Keratinocyte (primary cell): ENCODE data around the gene NR3C2. TPM values are rescaled to one million over a fixed set of nuclear protein-coding genes. Genes with fewer than 3 reads are reported as not detected.

Source experiments
- DNase-seq: peaks from one replicate; pipeline ENCODE4 v3.0.0-alpha.2; 2011; ENCODE audit warnings: low read depth, missing footprints, low spot score
- FAIRE-seq: peaks from 2 replicates; lab custom pipeline; 2011; peaks lifted over from hg19 to GRCh38; lab: Jason Lieb, UNC
- H2AFZ ChIP-seq: 2 replicates; pipeline ENCODE4 v1.6.0; 2012; ENCODE audit warnings: low read length, control low read depth, inconsistent platforms; ENCODE audit not compliant: control insufficient read depth
- H3K27ac ChIP-seq: 2 replicates; pipeline ENCODE4 v1.5.1; 2011; ENCODE audit warnings: low read length; ENCODE audit not compliant: control insufficient read depth, insufficient read depth
- H3K27me3 ChIP-seq: 3 replicates; pipeline ENCODE4 v1.6.0; 2011; ENCODE audit warnings: low read length; ENCODE audit not compliant: control insufficient read depth, insufficient read depth; ENCODE audit errors: extremely low read depth
- H3K36me3 ChIP-seq, 2 experiments: 2 replicates in 1 of 2; 3 replicates in 1 of 2; pipeline ENCODE4 v1.5.1; 2011; ENCODE audit warnings: low read length in 2 of 2, mild to moderate bottlenecking in 1 of 2; ENCODE audit not compliant: control insufficient read depth in 2 of 2, insufficient read depth in 2 of 2; ENCODE audit errors: extremely low read depth in 1 of 2
- H3K4me1 ChIP-seq: 3 replicates; pipeline ENCODE4 v1.5.1; 2011; ENCODE audit warnings: low read length; ENCODE audit not compliant: control insufficient read depth, insufficient read depth; ENCODE audit errors: extremely low read depth
- H3K4me2 ChIP-seq: 3 replicates; pipeline ENCODE4 v1.6.0; 2011; ENCODE audit warnings: low read depth, low read length; ENCODE audit not compliant: control insufficient read depth, insufficient read depth; ENCODE audit errors: extremely low read depth
- H3K4me3 ChIP-seq, 3 experiments: fragments of 200-600 bp in 1 of 3; sonication (generic) in 1 of 3; 2 replicates in 2 of 3; 3 replicates in 1 of 3; pipeline ENCODE4 v1.5.1; 2011 to 2016; ENCODE audit warnings: low read length in 3 of 3, mild to moderate bottlenecking in 3 of 3, control low read depth in 2 of 3, inconsistent platforms in 1 of 3, low read depth in 1 of 3, mixed read lengths in 1 of 3, mixed run types in 1 of 3, moderate library complexity in 1 of 3; ENCODE audit not compliant: control insufficient read depth in 2 of 3, insufficient read depth in 2 of 3; ENCODE audit errors: extremely low read depth in 1 of 3
- H3K79me2 ChIP-seq: 2 replicates; pipeline ENCODE4 v1.6.0; 2012; ENCODE audit warnings: low read length; ENCODE audit not compliant: control insufficient read depth, insufficient read depth
- H3K9ac ChIP-seq: 3 replicates; pipeline ENCODE4 v1.6.0; 2011; ENCODE audit warnings: low read length; ENCODE audit not compliant: control insufficient read depth, insufficient read depth; ENCODE audit errors: extremely low read depth
- H3K9me1 ChIP-seq: 3 replicates; pipeline ENCODE4 v1.6.0; 2011; ENCODE audit warnings: low read length; ENCODE audit not compliant: control insufficient read depth, insufficient read depth; ENCODE audit errors: extremely low read depth
- H3K9me3 ChIP-seq: 2 replicates; pipeline ENCODE4 v1.5.1; 2012; ENCODE audit warnings: low read depth, low read length; ENCODE audit not compliant: control insufficient read depth
- H4K20me1 ChIP-seq: 3 replicates; pipeline ENCODE4 v1.6.0; 2011; ENCODE audit warnings: low read length; ENCODE audit not compliant: control insufficient read depth, insufficient read depth; ENCODE audit errors: extremely low read depth
- EZH2 ChIP-seq: IDR thresholded peaks from one replicate; pipeline ENCODE4 v1.6.1; 2012; ENCODE audit warnings: inconsistent platforms, mild to moderate bottlenecking, low read length, moderate library complexity
- dilution Hi-C: fragments of 300-500 bp; cut with MboI; formaldehyde crosslinking; loops from one replicate; pipeline ENCODE4 v1.7.0; 2020; ENCODE audit warnings: low sequenced_read_pairs; ENCODE audit not compliant: extremely low pct_ligation_motif_present
- polyA plus RNA-seq, 5 experiments: library from polyadenylated mRNA; depleted of rRNA in 3 of 5; stranded (reverse) in 3 of 5; stranded (forward) in 1 of 5; unstranded in 1 of 5; fragments of >200 nt; gene quantifications; 1 replicate in 1 of 5; 2 replicates in 3 of 5; 3 replicates in 1 of 5; pipeline versions ENCODE4 v1.2.1 to v1.2.3, GENCODE V29; 2011 to 2012; ENCODE audit warnings: missing spikeins in 2 of 5, low read depth in 1 of 5, low replicate concordance in 1 of 5
- TF ChIP-seq, protein P1 (sequence below), 3 experiments: IDR thresholded peaks in 1 of 3; conservative IDR thresholded peaks in 1 of 3; optimal IDR thresholded peaks in 1 of 3; 2 replicates in 2 of 3; 3 replicates in 1 of 3; pipeline versions ENCODE3 to v1.5.1; 2011; ENCODE audit warnings: low read length in 3 of 3, mild to moderate bottlenecking in 3 of 3, moderate library complexity in 2 of 3, control low read depth in 1 of 3, inconsistent platforms in 1 of 3; ENCODE audit not compliant: insufficient read depth in 2 of 3; ENCODE audit errors: extremely low read depth in 1 of 3

The NR3C2 gene
- polyA plus RNA-seq, 1 donor (not counting 4 experiments of a cell fraction or from before 2014, with no cell fraction given) = 1.5 TPM

DNA sequence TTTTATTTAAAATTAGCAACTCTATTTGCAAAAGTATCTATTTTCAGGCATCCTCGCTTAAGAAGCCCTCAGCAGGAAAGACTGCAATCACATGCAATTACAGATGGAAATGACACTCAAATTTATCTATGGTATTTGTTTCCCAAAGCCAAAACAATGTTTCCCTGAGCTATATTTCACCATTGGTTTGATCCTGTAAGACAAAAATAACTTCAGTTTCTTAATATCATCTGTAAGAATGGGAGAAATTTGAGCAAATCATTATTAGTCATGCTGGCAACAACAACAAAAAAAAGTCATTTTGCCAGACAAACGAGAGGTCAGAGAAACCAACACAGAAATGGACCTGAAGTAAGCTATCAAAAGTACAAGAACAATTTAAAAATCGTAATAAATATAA is 204.1 kb downstream of the NR3C2 start:
- no peaks in the 10 kb centered on the region for H3K9me1 ChIP-seq
- no peak overlapping the region for H3K9ac ChIP-seq
- H3K4me3 ChIP-seq = no peak overlapping the region
- no peaks in the 10 kb centered on the region for H3K4me1 ChIP-seq
- FAIRE-seq (no peak), DNase-seq (no peak)
- no peaks in the 10 kb centered on the region for H3K9me3 ChIP-seq
- TF ChIP-seq, protein P1, sequence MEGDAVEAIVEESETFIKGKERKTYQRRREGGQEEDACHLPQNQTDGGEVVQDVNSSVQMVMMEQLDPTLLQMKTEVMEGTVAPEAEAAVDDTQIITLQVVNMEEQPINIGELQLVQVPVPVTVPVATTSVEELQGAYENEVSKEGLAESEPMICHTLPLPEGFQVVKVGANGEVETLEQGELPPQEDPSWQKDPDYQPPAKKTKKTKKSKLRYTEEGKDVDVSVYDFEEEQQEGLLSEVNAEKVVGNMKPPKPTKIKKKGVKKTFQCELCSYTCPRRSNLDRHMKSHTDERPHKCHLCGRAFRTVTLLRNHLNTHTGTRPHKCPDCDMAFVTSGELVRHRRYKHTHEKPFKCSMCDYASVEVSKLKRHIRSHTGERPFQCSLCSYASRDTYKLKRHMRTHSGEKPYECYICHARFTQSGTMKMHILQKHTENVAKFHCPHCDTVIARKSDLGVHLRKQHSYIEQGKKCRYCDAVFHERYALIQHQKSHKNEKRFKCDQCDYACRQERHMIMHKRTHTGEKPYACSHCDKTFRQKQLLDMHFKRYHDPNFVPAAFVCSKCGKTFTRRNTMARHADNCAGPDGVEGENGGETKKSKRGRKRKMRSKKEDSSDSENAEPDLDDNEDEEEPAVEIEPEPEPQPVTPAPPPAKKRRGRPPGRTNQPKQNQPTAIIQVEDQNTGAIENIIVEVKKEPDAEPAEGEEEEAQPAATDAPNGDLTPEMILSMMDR (optimal IDR thresholded peaks at IDR 0.05 in 1 of 3, IDR thresholded peaks at IDR 0.05 in 1 of 3, conservative IDR thresholded peaks at IDR 0.05 in 1 of 3; ENCODE audit: extremely low read depth in 1 of 3, insufficient read depth in 2 of 3, low read length in 3 of 3) = no peak
- H3K36me3 ChIP-seq = no peaks in the 10 kb centered on the region
- H4K20me1 ChIP-seq = no peaks in the 10 kb centered on the region
- dilution Hi-C loops = no loop called here
- no peak overlapping the region for H2AFZ ChIP-seq
- no peak overlapping the region for H3K4me2 ChIP-seq
- no peaks in the 10 kb centered on the region for H3K27me3 ChIP-seq
- no peaks in the 10 kb centered on the region for H3K79me2 ChIP-seq
- no peak overlapping the region for H3K27ac ChIP-seq

- no peaks in the 10 kb centered on the region for H3K27me3 ChIP-seq
- H3K79me2 ChIP-seq = no peaks in the 10 kb centered on the region
- no peaks in the 10 kb centered on the region for H3K9me1 ChIP-seq
- H3K4me1 ChIP-seq = no peaks in the 10 kb centered on the region
- no peaks in the 10 kb centered on the region for H3K9me3 ChIP-seq
- dilution Hi-C loops = no loop called here
- no peaks in the 10 kb centered on the region for H4K20me1 ChIP-seq
- H3K36me3 ChIP-seq = no peaks in the 10 kb centered on the region
- TF ChIP-seq EZH2 = no peak
- no peak overlapping the region for H3K4me2 ChIP-seq
- no peak overlapping the region for H3K4me3 ChIP-seq
- H2AFZ ChIP-seq = no peak overlapping the region
- DNase-seq = no peak
- no peak overlapping the region for H3K9ac ChIP-seq
- no peak overlapping the region for H3K27ac ChIP-seq
- FAIRE-seq = no peak
Measured at GRCh38 chr4:148235809-148236208, 206.4 kb downstream of the NR3C2 start.

DNA sequence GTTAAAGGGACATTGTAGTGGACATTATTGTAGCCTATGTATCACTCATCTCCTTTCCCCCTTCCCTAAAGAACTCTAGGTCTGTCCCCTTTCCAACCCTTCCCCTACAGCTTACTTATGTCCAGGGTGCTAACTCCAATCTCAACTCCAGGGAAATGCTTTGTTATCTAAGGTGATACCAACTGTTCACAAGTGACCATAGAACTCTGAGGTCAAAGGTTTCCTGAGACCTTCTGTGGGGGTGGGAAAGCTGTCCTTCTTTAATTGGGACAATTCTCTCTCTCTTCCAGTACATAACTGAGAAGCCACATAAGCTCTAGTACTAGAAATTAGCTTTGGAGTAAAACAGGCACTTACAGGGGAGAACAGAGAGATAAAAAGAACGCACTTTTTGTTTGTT is 212.4 kb downstream of the NR3C2 start:
- no peaks in the 10 kb centered on the region for H3K9me1 ChIP-seq
- H3K36me3 ChIP-seq = no peaks in the 10 kb centered on the region
- FAIRE-seq (no peak), DNase-seq (no peak)
- H3K9me3 ChIP-seq = peaks cover 2% of the 10 kb centered on the region
- no peak overlapping the region for H3K9ac ChIP-seq
- no peak overlapping the region for H3K27ac ChIP-seq
- TF ChIP-seq, protein P1 (optimal IDR thresholded peaks at IDR 0.05 in 1 of 3, IDR thresholded peaks at IDR 0.05 in 1 of 3, conservative IDR thresholded peaks at IDR 0.05 in 1 of 3; ENCODE audit: extremely low read depth in 1 of 3, insufficient read depth in 2 of 3, low read length in 3 of 3) = no peak
- no peak for TF ChIP-seq EZH2
- H3K27me3 ChIP-seq = no peaks in the 10 kb centered on the region
- dilution Hi-C loops = no loop called here
- no peak overlapping the region for H3K4me2 ChIP-seq
- no peak overlapping the region for H2AFZ ChIP-seq
- H3K79me2 ChIP-seq = no peaks in the 10 kb centered on the region
- no peaks in the 10 kb centered on the region for H3K4me1 ChIP-seq
- no peak overlapping the region for H3K4me3 ChIP-seq
- no peaks in the 10 kb centered on the region for H4K20me1 ChIP-seq
